Measurements from ENCODE around the gene POLR2I.
A peak's percentile ranks its signal among the peaks of the same experiment; 100 is the strongest.

POLR2I gene

DNA sequence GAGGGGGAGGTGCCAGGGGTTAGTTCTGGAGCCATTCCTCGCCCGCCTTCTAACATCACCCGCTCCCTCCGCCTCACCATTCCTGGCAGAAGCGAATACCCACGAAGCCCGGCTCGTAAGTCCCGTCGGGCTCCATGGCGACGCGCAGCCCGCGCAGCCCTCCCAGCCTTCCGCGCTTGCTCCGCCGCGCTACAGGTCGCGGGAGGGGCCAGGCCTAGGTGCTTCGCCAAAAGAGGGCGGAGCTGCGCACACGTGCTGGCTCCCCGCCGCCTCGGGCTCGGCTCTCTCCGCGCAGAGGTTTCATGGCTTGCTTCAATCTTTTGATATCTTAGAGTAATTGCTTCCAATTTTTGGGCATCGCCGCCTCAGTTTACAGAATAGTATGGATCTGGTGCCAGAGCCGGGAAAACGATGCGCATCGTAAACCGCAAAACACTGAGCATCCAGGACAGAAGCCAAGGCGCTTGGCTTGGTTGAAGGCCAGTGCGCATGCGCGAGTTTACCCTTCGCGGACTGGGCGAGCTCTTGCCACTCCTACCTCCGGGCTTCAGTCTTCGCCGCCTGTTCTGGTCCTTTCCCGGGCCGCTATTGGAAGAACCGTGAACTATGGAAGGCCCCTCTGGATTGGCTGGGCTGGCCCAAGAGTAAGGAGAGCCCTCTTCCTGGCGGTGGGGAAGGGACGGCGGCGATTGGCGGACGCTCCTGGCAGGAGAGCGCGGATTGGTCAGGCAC is at the start of gene POLR2I:
Gene POLR2I (minus strand): TSS at position 155 of the 732 bp plus-strand sequence. CDS start 19 bp downstream, at position 136.
- peak; percentile 96 to 99 (median 98) for DNase-seq (ENCODE audit: low read depth in 3 of 3, low spot score in 1 of 3)

DNA sequence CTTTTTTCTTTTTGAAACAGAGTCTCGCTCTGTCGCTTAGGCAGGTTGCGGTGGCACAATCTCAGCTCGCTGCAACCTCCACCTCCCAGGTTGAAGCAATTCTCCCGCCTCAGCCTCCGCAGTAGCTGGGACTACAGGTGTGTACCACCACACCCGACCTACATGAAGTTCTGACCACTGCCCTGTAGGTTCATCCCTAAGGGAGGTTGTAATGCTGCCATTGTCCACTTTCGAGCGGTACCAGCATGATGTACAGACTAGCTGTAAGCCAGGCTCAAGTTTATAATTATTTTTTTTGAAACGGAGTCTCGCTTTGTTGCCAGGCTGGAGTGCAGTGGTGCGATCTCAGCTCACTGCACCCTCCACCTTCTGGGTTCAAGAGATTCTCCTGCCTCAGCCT is 49.1 kb upstream of the POLR2I start:
- DNase-seq (ENCODE audit: low read depth in 3 of 3, low spot score in 1 of 3), result no peak

DNA sequence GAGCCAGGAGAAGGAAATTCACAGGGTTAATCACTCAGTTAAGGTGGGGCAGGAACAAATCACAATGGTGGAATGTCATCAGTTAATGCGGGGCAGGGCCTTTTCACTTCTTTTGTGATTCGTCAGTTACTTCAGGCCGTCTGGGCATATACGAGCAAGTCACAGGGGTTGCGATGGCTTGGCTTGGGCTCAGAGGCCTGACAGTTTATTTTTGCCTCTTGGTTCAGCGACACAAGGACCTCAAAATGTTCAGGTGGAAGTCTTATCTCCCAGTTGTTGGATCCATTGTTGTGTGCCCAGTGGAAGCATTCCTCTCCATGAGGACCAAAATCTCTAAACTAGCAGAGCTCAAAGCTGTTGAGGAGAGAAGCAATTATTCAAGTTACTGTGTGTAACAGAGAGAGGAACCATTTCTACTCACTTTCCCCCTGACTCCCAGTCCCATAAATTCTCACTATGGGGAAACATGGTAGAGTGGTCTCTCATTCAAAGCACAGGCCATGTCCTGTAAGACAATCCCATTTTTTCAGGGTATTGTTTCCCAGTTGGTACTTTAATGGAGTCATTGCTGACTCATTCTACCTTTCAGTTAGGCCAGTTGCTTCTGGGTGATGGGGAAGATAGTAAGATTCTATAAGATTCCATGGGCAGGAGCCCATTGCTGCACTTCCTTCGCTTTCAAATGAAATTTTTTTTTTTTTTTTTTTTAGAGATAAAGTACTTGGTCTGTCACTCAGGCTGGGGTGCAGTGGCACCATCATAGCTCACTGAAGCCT is 46.3 kb upstream of the POLR2I start:
- DNase-seq (ENCODE audit: low read depth in 3 of 3, low spot score in 1 of 3), result no peak

DNA sequence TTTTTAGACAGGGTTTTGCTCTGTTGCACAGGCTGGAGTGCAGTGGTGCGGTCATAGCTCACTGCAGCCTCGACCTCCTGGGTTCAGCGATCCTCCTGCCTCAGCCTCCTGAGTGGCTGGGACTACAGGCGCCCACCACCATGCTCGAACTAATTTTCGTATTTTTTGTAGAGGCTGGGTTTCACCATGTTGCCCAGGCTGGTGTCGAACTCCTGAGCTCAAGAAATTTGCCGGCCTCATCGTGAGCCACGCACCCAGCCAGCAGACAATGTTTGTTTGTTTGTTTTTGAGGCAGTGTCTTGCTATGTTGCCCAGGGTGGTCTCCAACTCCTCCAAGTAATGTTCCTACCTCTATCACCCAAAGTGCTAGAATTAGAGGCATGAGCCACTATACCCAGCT is 38.5 kb upstream of the POLR2I start:
- DNase-seq (ENCODE audit: low read depth in 3 of 3, low spot score in 1 of 3), result no peak

DNA sequence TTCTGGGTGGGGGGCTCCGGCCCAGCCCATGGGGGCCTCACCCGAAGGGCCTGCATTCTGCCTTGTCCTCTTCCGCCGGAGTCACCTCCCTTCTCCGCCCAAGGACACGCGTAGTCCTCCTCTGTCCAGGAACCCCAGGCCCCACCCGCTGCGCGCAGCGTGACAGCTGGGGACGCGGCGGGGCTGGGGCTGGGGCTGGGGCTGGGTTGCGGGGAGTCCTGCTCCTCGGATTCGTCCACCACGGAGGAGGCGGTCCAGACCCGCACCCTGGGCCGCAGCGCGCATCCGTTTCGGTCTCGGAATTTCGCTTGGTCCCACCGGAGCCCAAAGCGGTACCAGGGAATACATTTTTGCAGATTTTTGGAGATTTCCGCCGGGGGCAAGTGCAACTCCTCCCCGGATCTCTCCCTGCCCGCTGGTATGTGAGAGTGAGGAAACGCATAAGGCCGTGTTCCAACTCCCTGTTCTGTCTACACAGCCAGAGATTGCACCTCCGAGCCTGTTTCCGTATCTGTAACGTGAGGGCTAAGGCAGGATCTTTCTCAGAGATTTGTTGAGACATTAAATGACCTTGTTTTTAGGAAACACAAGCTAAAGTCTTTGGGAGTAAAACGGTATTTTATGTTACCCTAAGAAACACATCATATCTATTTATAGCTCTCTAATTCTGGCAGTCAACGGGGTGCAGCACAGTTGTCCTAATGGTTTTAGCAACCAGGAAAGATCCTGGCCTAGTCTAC is 37.8 kb upstream of the POLR2I start, which contains the start of gene COX7A1:
Gene COX7A1 (minus strand): TSS at position 96 of the 740 bp plus-strand sequence. CDS start 40 bp downstream, at position 56.
- no peak for DNase-seq (ENCODE audit: low read depth in 3 of 3, low spot score in 1 of 3)

DNA sequence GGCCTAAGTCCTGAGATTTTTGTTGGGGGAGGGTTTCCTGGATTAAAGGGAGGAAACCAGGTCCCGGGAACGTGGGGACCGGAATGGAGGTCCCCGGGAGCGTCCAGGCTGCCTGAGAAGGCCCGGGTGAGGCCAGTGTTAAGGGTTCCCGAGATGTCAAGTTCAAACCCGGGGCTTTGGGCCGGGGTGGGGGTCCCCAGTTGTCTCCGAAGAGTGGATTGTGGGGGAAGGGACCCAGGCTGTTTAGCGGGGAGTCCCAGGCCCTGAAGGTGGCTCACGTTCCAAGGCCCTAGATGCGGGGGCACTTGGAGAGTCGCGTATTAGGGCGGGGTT is 37.3 kb upstream of the POLR2I start:
- DNase-seq (ENCODE audit: low read depth in 3 of 3, low spot score in 1 of 3), result no peak

DNA sequence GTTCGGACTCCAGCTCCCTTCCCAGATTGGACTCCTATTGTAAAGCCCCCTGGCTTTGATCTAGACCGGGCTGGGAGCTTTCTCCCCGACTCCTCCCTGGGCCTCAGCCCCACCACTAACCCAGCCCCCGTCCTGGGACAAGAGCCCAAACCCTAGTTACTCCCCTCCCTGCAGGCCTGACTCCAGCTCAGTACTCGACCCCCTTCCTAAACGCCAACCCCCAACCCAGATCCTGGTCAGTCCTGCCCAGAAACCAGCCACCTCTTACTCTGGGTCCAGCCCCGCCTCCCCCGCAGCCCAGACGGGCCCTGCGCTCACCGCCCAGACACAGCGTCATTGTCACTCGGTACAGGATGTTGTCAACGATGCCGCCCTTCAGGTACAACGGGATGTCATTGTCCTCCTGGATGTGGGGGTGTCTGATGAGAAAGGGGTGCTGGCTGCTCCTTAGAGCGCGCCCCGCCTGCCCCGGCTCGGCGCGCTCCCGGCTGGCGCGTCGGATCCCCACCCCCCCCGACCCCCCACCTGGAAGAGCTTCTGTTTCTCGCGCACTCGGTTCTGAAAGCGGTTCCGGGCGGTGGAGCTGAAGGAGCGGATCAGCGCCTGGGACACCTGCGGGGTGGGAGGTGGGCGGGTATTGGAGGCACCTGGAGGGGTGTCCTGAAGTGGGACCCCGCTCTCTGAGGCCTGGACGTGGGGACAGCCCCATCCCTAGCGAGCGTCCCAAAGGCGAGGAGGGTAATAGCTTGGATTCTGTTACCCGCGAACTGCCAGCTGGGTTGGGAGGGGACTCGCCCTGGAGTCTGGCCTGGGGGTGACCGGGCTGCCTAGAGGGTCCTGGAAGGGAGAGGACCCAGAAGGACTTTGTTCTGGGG is 36.7 kb upstream of the POLR2I start:
- DNase-seq (ENCODE audit: low read depth in 3 of 3, low spot score in 1 of 3), result no peak

DNA sequence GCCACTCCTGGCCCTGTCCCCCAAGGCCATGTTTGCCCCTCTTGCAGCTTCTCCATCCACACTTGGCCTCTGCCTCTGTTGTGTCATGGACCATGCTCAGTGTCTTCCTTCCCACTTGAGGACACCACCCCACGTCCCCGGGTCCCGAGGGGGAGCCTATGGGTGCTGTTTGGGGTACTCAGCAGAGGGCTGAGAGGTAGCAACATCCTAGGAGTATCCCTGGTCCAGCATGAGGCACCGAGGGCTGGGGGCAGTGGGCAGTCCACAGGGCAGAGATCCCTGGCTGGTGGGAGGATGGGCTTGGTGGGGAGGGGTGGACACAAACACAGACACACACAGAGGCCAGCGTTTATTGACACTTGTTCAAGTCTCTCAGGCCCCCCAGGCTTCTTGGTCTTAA is 35.9 kb upstream of the POLR2I start:
- DNase-seq (ENCODE audit: low read depth in 3 of 3, low spot score in 1 of 3), result no peak

DNA sequence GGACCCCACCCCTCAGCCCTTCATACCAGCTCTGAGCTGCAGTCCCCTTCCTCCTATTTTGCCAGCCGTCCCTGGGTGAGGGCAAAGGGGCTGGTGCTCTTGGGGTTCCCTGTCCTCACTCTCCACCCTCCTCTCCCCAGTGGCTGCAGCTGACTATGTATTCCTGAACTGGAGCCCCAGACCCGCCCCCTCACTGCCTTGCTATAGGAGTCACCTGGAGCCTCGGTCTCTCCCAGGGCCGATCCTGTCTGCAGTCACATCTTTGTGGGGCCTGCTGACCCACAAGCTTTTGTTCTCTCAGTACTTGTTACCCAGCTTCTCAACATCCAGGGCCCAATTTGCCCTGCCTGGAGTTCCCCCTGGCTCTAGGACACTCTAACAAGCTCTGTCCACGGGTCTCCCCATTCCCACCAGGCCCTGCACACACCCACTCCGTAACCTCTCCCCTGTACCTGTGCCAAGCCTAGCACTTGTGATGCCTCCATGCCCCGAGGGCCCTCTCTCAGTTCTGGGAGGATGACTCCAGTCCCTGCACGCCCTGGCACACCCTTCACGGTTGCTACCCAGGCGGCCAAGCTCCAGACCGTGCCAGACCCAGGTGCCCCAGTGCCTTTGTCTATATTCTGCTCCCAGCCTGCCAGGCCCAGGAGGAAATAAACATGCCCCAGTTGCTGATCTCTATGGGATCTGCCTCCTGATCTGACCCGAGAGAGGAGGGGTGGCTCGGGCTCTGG is 35.2 kb upstream of the POLR2I start:
- DNase-seq (ENCODE audit: low read depth in 3 of 3, low spot score in 1 of 3), result no peak

DNA sequence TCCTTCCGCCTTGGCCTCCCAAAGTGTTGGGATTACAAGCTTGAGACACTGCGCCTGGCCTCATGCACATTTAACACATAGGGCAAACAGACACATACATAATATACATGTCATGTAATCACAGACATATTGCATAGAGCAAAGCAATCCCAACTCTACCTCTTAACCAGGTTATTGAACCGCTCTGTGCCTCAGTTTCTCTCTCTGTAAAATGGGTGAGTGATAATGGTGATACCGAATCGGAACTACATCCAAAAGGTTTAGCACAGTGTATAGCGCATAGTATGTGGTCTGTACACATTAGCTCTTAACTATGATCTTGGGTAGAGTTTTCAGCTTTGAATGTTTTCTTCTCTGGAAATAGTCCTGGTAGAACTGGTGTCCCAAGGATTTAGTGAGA is 29.9 kb upstream of the POLR2I start:
- no peak for DNase-seq (ENCODE audit: low read depth in 3 of 3, low spot score in 1 of 3)

DNA sequence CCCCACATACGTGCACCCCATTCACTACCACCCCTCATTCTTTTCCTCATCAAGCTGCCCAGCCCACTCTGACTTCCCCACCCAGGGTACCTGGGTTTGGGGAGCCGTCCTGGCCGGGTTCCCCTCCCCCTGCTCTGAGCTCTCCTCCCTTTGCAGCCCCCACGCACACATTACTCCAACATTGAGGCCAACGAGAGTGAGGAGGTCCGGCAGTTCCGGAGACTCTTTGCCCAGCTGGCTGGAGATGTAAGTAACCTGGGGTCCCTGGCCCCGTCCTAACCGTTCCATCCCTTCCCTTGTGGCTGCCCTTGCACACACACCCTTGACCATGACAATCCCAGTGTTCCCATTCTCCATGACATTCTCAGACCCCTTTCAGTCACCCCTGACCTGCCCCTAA is 27.8 kb upstream of the POLR2I start:
- no peak for DNase-seq (ENCODE audit: low read depth in 3 of 3, low spot score in 1 of 3)

DNA sequence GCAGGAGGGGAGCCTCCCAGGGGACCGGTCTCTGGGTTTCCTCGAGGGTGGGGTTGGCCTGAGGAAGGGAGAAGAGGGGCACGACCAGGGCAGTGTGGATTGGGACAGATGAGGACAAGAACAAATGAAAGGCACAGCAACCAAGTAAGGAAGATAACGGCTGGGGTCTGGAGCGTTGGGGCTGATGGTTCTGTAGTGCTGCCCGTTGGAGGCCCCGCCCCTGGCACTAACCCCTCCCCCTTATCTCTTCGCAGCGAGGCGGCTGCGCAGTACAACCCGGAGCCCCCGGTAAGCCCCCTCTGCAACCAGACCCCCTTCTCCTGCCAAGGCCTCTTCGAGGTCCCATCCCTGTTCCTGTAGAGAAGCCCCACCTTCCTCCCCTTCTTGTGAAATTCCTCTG is 27.4 kb upstream of the POLR2I start:
- DNase-seq (ENCODE audit: low read depth in 3 of 3, low spot score in 1 of 3), result no peak

DNA sequence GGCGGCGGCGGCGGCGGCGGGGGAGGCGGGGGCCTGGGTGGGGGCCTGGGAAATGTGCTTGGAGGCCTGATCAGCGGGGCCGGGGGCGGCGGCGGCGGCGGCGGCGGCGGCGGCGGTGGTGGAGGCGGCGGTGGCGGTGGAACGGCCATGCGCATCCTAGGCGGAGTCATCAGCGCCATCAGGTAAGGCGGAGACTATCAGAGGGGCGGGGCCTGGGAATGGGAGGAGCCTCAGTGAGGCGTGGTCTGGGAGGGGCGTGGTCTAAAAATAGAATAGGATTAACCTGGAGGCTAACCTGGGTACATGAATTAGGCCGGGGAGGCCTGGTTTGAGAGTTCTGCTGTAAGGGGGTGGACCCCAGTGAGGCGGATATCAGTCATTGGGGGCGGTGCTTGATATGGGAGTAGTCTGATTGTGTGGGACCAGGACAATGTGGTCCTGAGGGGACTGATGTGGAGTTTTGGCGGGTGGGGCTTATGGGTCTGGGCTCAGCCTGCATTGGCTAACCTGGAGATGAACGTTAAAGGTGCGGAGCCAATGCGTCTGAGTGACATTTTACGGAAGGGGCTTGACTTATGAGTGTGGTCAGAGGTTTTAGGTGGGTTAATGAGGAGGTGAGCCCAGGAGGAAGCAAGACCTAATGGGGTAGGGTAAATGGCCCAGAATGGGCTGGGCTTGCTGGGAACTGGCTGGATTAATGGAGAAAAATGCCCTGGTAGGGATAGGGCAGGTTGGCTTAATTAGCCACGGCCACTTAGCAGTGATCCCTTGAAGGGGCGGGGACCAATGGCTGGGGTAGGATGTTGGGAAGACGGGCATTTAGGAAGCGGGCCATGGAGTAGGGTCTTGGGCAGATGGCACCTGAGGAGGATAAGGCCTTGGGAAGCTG is 26.6 kb upstream of the POLR2I start:
- peak; percentile 78 to 94 (median 84) for DNase-seq (ENCODE audit: low read depth in 3 of 3, low spot score in 1 of 3)

DNA sequence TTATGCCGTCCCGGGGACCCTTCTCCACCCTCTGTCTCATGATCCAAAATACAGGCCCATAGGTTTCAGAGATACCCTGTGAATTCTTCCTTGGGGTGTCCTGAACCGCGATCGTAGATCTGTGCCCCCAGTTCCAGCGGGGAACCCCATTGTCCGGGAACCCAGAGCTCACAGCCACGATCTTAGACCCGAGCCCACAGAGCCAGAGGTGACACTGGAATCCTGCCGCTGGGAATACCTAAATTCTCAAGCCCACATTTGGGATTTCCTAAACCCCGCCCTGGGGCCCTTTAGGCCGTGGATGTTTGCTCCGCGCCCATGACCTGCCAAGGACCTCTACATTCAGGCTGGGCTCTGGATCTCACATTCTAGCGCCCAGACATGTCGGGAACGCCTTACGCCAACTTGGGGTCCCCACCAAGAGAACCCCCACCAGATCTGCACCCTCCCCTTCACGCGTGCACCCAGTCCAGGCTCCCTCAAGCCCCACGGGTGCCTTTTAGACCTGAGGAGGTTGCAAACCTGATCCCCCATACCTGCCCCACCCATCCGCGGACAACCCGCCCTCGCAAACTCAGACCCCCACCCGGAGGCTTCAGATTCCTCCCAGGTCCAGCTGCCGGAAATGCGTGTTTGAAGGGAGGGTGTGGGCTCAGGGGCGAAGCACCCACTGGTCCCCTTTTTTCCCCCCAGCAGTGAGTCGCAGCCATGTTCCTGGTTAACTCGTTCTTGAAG is 25.8 kb upstream of the POLR2I start:
- DNase-seq (ENCODE audit: low read depth in 3 of 3, low spot score in 1 of 3), result peak in 1 of 3 donors; percentile 32

DNA sequence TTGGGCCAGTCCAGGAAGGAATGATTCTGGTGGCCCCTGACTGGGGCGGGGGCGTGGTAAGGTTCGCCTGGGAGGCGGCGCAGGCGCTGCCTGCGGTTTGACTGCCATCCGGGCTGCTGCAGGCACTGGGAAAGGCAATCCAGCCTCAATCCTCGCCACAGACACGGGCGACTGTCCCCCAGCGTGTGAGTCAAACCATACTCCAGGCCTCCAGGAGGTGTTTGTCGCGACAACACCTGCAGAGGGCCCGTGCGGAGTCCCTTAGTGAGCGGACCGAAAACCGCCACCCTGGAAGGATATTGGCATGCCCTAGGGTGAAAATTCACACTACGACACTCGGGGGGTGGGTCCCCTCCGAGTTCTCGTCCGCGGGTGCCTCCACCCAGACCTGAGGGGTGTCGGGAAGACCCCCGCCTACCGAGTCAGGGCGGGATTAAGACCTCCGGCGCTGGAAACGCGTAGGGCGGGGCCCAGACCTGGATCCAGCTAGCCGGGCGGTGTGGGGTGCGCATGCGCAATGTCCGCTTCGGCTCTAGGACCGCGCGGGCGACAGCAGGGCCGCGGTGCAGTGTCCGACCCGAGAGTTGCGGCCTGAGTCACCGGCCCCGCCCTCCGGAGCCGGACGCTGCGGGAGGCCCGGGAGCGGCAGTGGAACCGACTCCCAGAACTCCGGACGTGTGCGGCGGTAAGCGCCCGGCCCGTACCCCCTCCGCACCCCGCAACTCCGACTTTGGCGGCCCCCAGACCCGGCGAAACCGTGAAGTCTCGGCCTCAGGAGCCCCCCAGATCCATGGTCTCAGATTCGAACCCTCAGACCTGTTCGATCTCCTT is 25.0 kb upstream of the POLR2I start, which contains the start of gene CAPNS1:
Gene CAPNS1 (plus strand): TSS at position 594 of the 831 bp plus-strand sequence. CDS start 946 bp downstream, outside the sequence.
- DNase-seq (ENCODE audit: low read depth in 3 of 3, low spot score in 1 of 3), result peak; percentile 75 to 84 (median 78)

DNA sequence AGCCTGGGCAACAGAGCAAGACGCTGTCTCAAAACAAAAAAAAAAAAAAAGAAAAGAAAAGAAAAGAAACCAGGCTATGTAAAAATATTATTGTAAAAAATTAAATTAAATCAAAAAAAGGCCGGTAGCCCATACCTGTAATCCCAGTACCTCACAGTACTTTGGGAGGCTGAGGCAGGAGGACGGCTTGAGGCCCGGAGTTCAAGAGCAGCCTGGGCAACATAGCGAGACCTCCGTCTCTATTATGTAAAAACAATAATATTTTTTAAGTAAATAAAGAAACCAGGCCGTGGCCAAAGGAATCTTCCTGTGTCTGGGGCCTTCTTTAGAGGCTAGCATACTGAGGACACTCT is 24.4 kb upstream of the POLR2I start:
- DNase-seq (ENCODE audit: low read depth in 3 of 3, low spot score in 1 of 3), result no peak

DNA sequence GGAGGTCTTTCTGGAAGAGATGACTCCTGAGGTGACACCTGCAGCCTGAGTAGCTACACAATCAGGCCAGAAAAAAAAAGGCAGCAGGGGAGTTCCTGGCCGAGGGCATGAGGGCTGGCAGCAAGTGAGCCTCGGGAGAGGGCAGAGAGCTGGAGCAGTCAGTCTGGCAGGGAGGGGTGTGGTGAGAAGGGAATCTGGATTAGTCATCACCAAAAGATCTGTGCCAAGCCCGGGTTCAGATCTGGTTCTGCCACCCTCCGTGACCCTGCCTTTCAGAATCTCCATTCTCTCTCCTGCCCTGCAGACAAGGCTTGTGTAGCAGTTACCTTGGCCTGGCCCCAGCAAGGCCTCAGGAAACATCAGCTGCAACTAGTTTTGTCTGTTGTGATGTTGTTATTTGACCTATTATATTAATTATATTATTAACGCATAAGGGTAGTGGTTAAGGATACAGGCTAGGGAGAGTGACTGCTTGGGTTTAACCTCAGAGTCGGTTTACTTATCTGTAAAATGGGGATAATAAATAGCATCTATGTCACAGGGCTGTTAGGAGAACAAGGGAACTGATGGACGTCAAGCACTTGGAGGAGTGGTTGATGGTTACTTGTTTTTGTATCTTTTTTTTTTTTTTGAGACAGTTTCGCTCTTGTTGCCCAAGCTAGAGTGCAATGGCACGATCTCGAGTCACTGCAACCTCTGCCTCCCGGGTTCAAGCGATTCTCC is 22.4 kb upstream of the POLR2I start:
- no peak for DNase-seq (ENCODE audit: low read depth in 3 of 3, low spot score in 1 of 3)
